Lower leg skin (tissue), 3 donors: Measurements from ENCODE around the gene STAG3.

Source experiments
- CTCF ChIP-seq, 3 donors: fragments of 450-650 bp; IDR thresholded peaks; one replicate each; pipeline ENCODE4 v1.5.1; 2016; ENCODE audit warnings: antibody characterized with exemption in 3 of 3, mild to moderate bottlenecking in 3 of 3, moderate library complexity in 2 of 3
- POLR2A ChIP-seq, 2 donors: fragments of 450-650 bp; IDR thresholded peaks; one replicate each; pipeline ENCODE4 v1.6.1; 2016 to 2017; ENCODE audit warnings: antibody characterized with exemption in 2 of 2, mild to moderate bottlenecking in 1 of 2, moderate library complexity in 1 of 2

- TF ChIP-seq CTCF (IDR thresholded peaks at IDR 0.05) (no peak), POLR2A (IDR thresholded peaks at IDR 0.05) (no peak)
Measured at GRCh38 chr7:100137851-100138760, 39.6 kb upstream of the STAG3 start.
